Ishikawa (cell line): ENCODE results near the gene STK39.

Experiments used
- MAX ChIP-seq: IDR thresholded peaks from 2 replicates; pipeline ENCODE4 v1.6.1; 2012
- TEAD4 ChIP-seq: IDR thresholded peaks from 2 replicates; pipeline ENCODE4 v1.6.1; 2012

GRCh38 chr2:168114619-168115018 is 132.8 kb downstream of the STK39 start:
- TF ChIP-seq MAX (no peak), TEAD4 (no peak)
